Measurements from ENCODE around the gene FOXR2.

DNA sequence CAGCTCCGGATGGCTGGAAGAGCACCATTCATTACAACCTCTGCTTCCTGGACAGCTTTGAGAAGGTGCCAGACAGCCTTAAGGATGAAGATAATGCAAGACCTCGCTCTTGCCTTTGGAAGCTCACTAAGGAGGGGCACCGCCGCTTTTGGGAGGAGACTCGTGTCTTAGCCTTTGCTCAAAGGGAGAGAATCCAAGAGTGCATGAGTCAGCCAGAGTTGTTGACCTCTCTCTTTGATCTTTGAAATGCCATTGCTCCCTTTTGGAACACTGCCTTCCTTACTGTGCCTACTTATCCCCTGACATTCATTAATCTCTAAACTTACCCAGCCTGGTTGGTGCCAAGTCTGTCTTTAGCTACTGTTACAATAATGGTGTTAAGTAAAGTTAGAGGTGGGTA, 1.2 kb downstream of the FOXR2 start:
- TF ChIP-seq CTCF (conservative IDR thresholded peaks at IDR 0.05; ENCODE audit: low read length), result no peak
- no peak for TF ChIP-seq EZH2phosphoT487 (IDR thresholded peaks at IDR 0.05; ENCODE audit: borderline replicate concordance)

All from Loucy (cell line).